GM12891 (cell line): ENCODE measurements around the gene PRR20G.

Experiments
- POLR2A ChIP-seq: IDR thresholded peaks from 2 replicates; pipeline ENCODE4 v1.6.1; 2011; ENCODE audit warnings: low read depth, low read length, control low read depth
- POLR2AphosphoS5 ChIP-seq: IDR thresholded peaks from 2 replicates; pipeline ENCODE4 v1.6.1; 2011; ENCODE audit warnings: low read depth, low read length, control low read depth
- TAF1 ChIP-seq: IDR thresholded peaks from 2 replicates; pipeline ENCODE4 v1.6.1; 2011; ENCODE audit warnings: low read depth, low read length, control low read depth

DNA sequence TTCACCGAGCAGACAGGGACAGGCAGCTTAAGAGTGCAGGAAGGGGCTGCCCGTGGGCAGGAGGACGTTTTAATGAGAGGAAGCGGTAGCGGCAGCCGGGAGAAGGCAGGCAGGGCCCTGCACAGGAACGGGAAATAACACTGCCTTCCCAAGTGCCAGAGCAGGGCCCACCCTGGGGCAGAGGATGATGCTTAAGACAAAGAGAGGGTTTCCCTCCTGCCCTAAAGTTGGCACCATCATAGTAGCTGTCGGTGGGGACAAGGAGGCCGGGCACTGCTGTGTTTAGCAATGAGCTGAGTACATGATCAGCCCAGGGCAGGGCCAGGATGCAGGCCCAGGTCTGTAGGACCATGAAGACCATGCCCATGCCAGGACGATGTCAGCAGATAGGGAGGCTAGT, 21.7 kb downstream of the PRR20G start:
- TF ChIP-seq POLR2AphosphoS5 (no peak), POLR2A (no peak), TAF1 (no peak)
